ENCODE data around the gene NEIL1.
"Not testable (repeated sequence)": the region's sequence is repeated elsewhere in the genome, so short reads cannot be mapped to it uniquely, and the experiment has no call there.

The NEIL1 gene

GRCh38 chr15:75333654-75334419 is 13.0 kb upstream of the NEIL1 start:
- not testable (repeated sequence) for DNase-seq

GRCh38 chr15:75335313-75335704 is 11.5 kb upstream of the NEIL1 start:
- no peak for DNase-seq

GRCh38 chr15:75335705-75336355 is 11.0 kb upstream of the NEIL1 start, which contains the start of gene COMMD4:
TSS of gene COMMD4 (plus strand) at chr15:75336063. CDS start at chr15:75336090, 27 bp downstream.
- DNase-seq, result peak; percentile 32

- DNase-seq, result no peak
Measured at GRCh38 chr15:75338661-75339240, 8.1 kb upstream of the NEIL1 start.

GRCh38 chr15:75339531-75340240 is 7.2 kb upstream of the NEIL1 start:
- DNase-seq, result no peak

GRCh38 chr15:75342221-75342620 is 4.6 kb upstream of the NEIL1 start:
- no peak for DNase-seq

GRCh38 chr15:75343953-75344352 is 2.9 kb upstream of the NEIL1 start:
- not testable (repeated sequence) for DNase-seq

- peak; percentile 55 for DNase-seq
Measured at GRCh38 chr15:75347222-75348033, 589 bp downstream of the NEIL1 start.

GRCh38 chr15:75348034-75348561 is 1.3 kb downstream of the NEIL1 start:
- DNase-seq, result peak; percentile 24

- peak; percentile 17 for DNase-seq
Measured at GRCh38 chr15:75348562-75349350, 1.9 kb downstream of the NEIL1 start.

GRCh38 chr15:75349351-75349669 is 2.5 kb downstream of the NEIL1 start:
- not testable (repeated sequence) for DNase-seq

GRCh38 chr15:75349851-75350588 is 3.2 kb downstream of the NEIL1 start:
- DNase-seq, result no peak

- DNase-seq, result no peak
Measured at GRCh38 chr15:75350601-75351361, 3.9 kb downstream of the NEIL1 start.

- DNase-seq, result peak; percentile 7
Measured at GRCh38 chr15:75352186-75353080, 5.6 kb downstream of the NEIL1 start.

GRCh38 chr15:75353604-75354003 is 6.8 kb downstream of the NEIL1 start:
- DNase-seq, result peak; percentile 8

GRCh38 chr15:75354454-75354853 is 7.6 kb downstream of the NEIL1 start:
- no peak for DNase-seq

- no peak for DNase-seq
Measured at GRCh38 chr15:75355369-75355768, 8.5 kb downstream of the NEIL1 start.

GRCh38 chr15:75356006-75356405 is 9.2 kb downstream of the NEIL1 start:
- no peak for DNase-seq

GRCh38 chr15:75356517-75356916 is 9.7 kb downstream of the NEIL1 start:
- DNase-seq, result no peak

All from 8988T (cell line).